SU-DHL-6 (cell line): ENCODE data around the gene ITPKB.

Experiments used
- H2AFZ ChIP-seq: fragments of 200-600 bp; sonication (generic); 2 replicates; pipeline ENCODE4 v1.6.1; 2014; ENCODE audit warnings: low read depth, mild to moderate bottlenecking, moderate library complexity, mixed read lengths, antibody characterized with exemption, low read length; ENCODE audit not compliant: severe bottlenecking
- H3F3A ChIP-seq: fragments of 200-600 bp; shearing (Covaris generic); 2 replicates; pipeline ENCODE4 v1.6.0; 2016; ENCODE audit warnings: antibody characterized with exemption, mild to moderate bottlenecking; ENCODE audit not compliant: insufficient read depth
- H3K27ac ChIP-seq: fragments of 200-600 bp; sonication (generic); 2 replicates; pipeline ENCODE4 v1.5.1; 2016; ENCODE audit warnings: low read depth, mild to moderate bottlenecking, low read length, moderate library complexity, mixed read lengths
- H3K27me3 ChIP-seq: fragments of 200-600 bp; sonication (generic), shearing (Covaris generic); 2 replicates; pipeline ENCODE4 v1.6.0; 2014; ENCODE audit warnings: mild to moderate bottlenecking, low read length
- H3K36me3 ChIP-seq: fragments of 200-600 bp; sonication (generic); 2 replicates; pipeline ENCODE4 v1.6.1; 2014; ENCODE audit warnings: mild to moderate bottlenecking, low read length, mixed read lengths
- H3K4me2 ChIP-seq: fragments of 300-600, 200-600 bp; shearing (Covaris generic), sonication (generic); 2 replicates; pipeline ENCODE4 v1.6.0; 2014; ENCODE audit warnings: low read length, low read depth, mild to moderate bottlenecking; ENCODE audit not compliant: poor library complexity, severe bottlenecking
- H3K4me3 ChIP-seq: fragments of 200-600 bp; sonication (generic); 2 replicates; pipeline ENCODE4 v1.5.1; 2014; ENCODE audit warnings: antibody characterized with exemption, low read length, mild to moderate bottlenecking, mixed read lengths; ENCODE audit not compliant: insufficient read depth, poor library complexity, severe bottlenecking
- H3K79me2 ChIP-seq: fragments of 200-600 bp; sonication (generic); 2 replicates; pipeline ENCODE4 v1.6.1; 2014; ENCODE audit warnings: mild to moderate bottlenecking, low read length, moderate library complexity; ENCODE audit not compliant: insufficient read depth
- H3K9ac ChIP-seq: fragments of 200-600 bp; sonication (generic); 2 replicates; pipeline ENCODE4 v1.7.0; 2014; ENCODE audit warnings: mild to moderate bottlenecking, low read length
- H3K9me2 ChIP-seq: fragments of 200-600 bp; sonication (generic); replicated peaks from 2 replicates; pipeline ENCODE4 v1.6.1; 2014; ENCODE audit warnings: low read length; ENCODE audit not compliant: insufficient read depth
- H3K9me3 ChIP-seq: fragments of 200-600 bp; sonication (generic); 2 replicates; pipeline ENCODE4 v1.6.1; 2014; ENCODE audit warnings: low read length, mixed read lengths; ENCODE audit not compliant: insufficient read depth
- H4K20me1 ChIP-seq: fragments of 200-600 bp; sonication (generic); 2 replicates; pipeline ENCODE4 v1.6.1; 2014; ENCODE audit warnings: low read depth, mild to moderate bottlenecking, antibody characterized with exemption, low read length, moderate library complexity, mixed read lengths
- EZH2phosphoT487 ChIP-seq: fragments of 200-600 bp; sonication (generic), shearing (Covaris generic); conservative IDR thresholded peaks from 2 replicates; pipeline ENCODE4 v1.6.1; 2018; ENCODE audit warnings: mild to moderate bottlenecking, antibody characterized with exemption, low read length, moderate library complexity, mixed read lengths
- TF ChIP-seq, protein P1 (sequence below): fragments of 200-600 bp; sonication (generic); IDR thresholded peaks from one replicate; pipeline ENCODE4 v1.5.1; 2017; ENCODE audit warnings: antibody characterized with exemption, mild to moderate bottlenecking, low read length, moderate library complexity; ENCODE audit not compliant: insufficient read depth, poor library complexity, severe bottlenecking

ITPKB gene

GRCh38 chr1:226743259-226743658 is 4.2 kb upstream of the ITPKB start:
- no peaks in the 10 kb centered on the region for H3K27me3 ChIP-seq
- TF ChIP-seq EZH2phosphoT487 = no peak
- TF ChIP-seq, protein P1, sequence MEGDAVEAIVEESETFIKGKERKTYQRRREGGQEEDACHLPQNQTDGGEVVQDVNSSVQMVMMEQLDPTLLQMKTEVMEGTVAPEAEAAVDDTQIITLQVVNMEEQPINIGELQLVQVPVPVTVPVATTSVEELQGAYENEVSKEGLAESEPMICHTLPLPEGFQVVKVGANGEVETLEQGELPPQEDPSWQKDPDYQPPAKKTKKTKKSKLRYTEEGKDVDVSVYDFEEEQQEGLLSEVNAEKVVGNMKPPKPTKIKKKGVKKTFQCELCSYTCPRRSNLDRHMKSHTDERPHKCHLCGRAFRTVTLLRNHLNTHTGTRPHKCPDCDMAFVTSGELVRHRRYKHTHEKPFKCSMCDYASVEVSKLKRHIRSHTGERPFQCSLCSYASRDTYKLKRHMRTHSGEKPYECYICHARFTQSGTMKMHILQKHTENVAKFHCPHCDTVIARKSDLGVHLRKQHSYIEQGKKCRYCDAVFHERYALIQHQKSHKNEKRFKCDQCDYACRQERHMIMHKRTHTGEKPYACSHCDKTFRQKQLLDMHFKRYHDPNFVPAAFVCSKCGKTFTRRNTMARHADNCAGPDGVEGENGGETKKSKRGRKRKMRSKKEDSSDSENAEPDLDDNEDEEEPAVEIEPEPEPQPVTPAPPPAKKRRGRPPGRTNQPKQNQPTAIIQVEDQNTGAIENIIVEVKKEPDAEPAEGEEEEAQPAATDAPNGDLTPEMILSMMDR = no peak
- no peak overlapping the region for H3K27ac ChIP-seq
- peaks cover 29% of the 10 kb centered on the region for H3F3A ChIP-seq
- no peaks in the 10 kb centered on the region for H3K36me3 ChIP-seq
- no peaks in the 10 kb centered on the region for H3K9me3 ChIP-seq
- no peak overlapping the region for H3K4me2 ChIP-seq
- H3K9me2 ChIP-seq = no peaks in the 10 kb centered on the region
- H4K20me1 ChIP-seq = no peaks in the 10 kb centered on the region
- H3K9ac ChIP-seq = no peak overlapping the region
- peaks cover 8% of the 10 kb centered on the region for H3K79me2 ChIP-seq
- H2AFZ ChIP-seq = no peak overlapping the region
- H3K4me3 ChIP-seq = no peak overlapping the region

- peak overlapping the region; percentile 98 for H3K27ac ChIP-seq
- no peaks in the 10 kb centered on the region for H3K9me3 ChIP-seq
- H3K9me2 ChIP-seq = no peaks in the 10 kb centered on the region
- H3K4me2 ChIP-seq = peak overlapping the region; percentile 96
- 0 out of 2 replicates have a peak, but pooled peaks cover 5% of the 10 kb centered on the region for H3K36me3 ChIP-seq
- H3K4me3 ChIP-seq = no peak overlapping the region
- no peaks in the 10 kb centered on the region; the same call in 1 of the 2 replicates for H4K20me1 ChIP-seq
- no peak overlapping the region for H2AFZ ChIP-seq
- H3K79me2 ChIP-seq = peaks cover 29% of the 10 kb centered on the region
- H3F3A ChIP-seq = peaks cover 25% of the 10 kb centered on the region
- TF ChIP-seq EZH2phosphoT487 = no peak
- TF ChIP-seq, protein P1 = no peak
- no peak overlapping the region for H3K9ac ChIP-seq
- no peaks in the 10 kb centered on the region for H3K27me3 ChIP-seq
Observed at GRCh38 chr1:226741009-226741408, 1.9 kb upstream of the ITPKB start.

DNA sequence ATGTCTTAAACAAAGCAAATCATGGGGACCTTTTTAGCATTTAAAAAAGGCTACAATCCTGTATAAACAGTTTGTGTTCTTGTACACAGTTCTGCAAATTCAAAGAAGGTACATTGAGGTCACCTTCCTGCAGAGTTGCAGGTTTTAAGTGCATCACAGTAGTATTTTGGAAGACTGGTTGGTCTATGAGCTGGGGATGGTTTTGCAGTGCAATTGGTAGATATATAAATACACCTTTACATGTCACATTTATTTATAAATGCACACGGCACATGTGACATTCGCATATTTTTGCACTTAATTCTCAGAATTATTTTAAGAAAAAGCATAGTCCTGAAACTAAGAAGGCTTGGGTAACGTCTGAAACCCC is 599 bp upstream of the ITPKB start:
- peak overlapping the region; percentile 54 for H3K9ac ChIP-seq
- peak overlapping the region; percentile 96 for H3K4me2 ChIP-seq
- peak overlapping the region; percentile 98 for H3K27ac ChIP-seq
- no peak for TF ChIP-seq EZH2phosphoT487
- TF ChIP-seq, protein P1 = no peak
- peaks cover 42% of the 10 kb centered on the region for H3K79me2 ChIP-seq
- peaks cover 23% of the 10 kb centered on the region for H3F3A ChIP-seq
- peaks cover 9% of the 10 kb centered on the region; the same call in 1 of the 2 replicates for H3K36me3 ChIP-seq
- H2AFZ ChIP-seq = peak overlapping the region; percentile 32
- H3K9me3 ChIP-seq = no peaks in the 10 kb centered on the region
- peak overlapping the region; percentile 41 for H3K4me3 ChIP-seq
- H3K9me2 ChIP-seq = no peaks in the 10 kb centered on the region
- H4K20me1 ChIP-seq = no peaks in the 10 kb centered on the region; the same call in 1 of the 2 replicates
- no peaks in the 10 kb centered on the region for H3K27me3 ChIP-seq
